HG02840 (cell line): ENCODE measurements around the gene LGALS9.
"Not testable (repeated sequence)": the region's sequence is repeated elsewhere in the genome, so short reads cannot be mapped to it uniquely, and the experiment has no call there.

ENCODE experiments used
- ATAC-seq: cut with Tn5 transposase; IDR thresholded peaks from one replicate; pipeline ENCODE4 v1.9.1; 2021; ENCODE audit warnings: mild to moderate bottlenecking, moderate library complexity, moderate number of reproducible peaks; ENCODE audit not compliant: unreplicated experiment, low FRiP score

LGALS9 gene

GRCh38 chr17:27670791-27671590 is 40.0 kb downstream of the LGALS9 start:
- ATAC-seq = no peak

GRCh38 chr17:27671591-27671910 is 40.6 kb downstream of the LGALS9 start:
- no peak for ATAC-seq

- not testable (repeated sequence) for ATAC-seq
Measured at GRCh38 chr17:27671977-27672480, 41.0 kb downstream of the LGALS9 start.

- ATAC-seq = no peak
Measured at GRCh38 chr17:27674335-27674734, 43.3 kb downstream of the LGALS9 start.

GRCh38 chr17:27677191-27677590 is 46.2 kb downstream of the LGALS9 start:
- ATAC-seq = no peak

GRCh38 chr17:27686322-27686721 is 55.3 kb downstream of the LGALS9 start:
- not testable (repeated sequence) for ATAC-seq

- no peak for ATAC-seq
Measured at GRCh38 chr17:27690882-27691281, 59.9 kb downstream of the LGALS9 start.

- not testable (repeated sequence) for ATAC-seq
Measured at GRCh38 chr17:27695254-27695814, 64.3 kb downstream of the LGALS9 start.
